CD4-positive, alpha-beta memory T cell (primary cell): ENCODE results near the gene GH2. TPM values are rescaled to one million over a fixed set of nuclear protein-coding genes. Genes with fewer than 3 reads are reported as not detected.
A peak's percentile ranks its signal among the peaks of the same experiment; 100 is the strongest.
"Not testable (repeated sequence)": the region's sequence is repeated elsewhere in the genome, so short reads cannot be mapped to it uniquely, and the experiment has no call there.

ENCODE experiments used
- CTCF ChIA-PET: fragments of 350-600 bp; sonication (Branson Sonifier 250); formaldehyde crosslinking; loops from one replicate; lab custom pipeline; 2021; ENCODE audit warnings: inconsistent platforms; ENCODE audit not compliant: partially characterized antibody; lab: Charles Lee
- POLR2A ChIA-PET: fragments of 350-600 bp; sonication (Branson Sonifier 250); formaldehyde crosslinking; loops from one replicate; lab custom pipeline; 2021; ENCODE audit not compliant: partially characterized antibody; lab: Charles Lee
- DNase-seq, 5 donors: peaks; one replicate each; pipeline versions ENCODE4 v3.0.0 to v3.0.0-alpha.2; 2020 to 2022; ENCODE audit warnings: mixed read lengths in 1 of 5
- H3K27ac ChIP-seq: one replicate; pipeline ENCODE4 v1.7.0; 2013; ENCODE audit warnings: low read depth, low read length
- H3K27me3 ChIP-seq: 2 replicates; pipeline ENCODE4 v1.7.0; 2013; ENCODE audit warnings: mild to moderate bottlenecking, low read length, moderate library complexity; ENCODE audit not compliant: insufficient read depth
- H3K36me3 ChIP-seq: 2 replicates; pipeline ENCODE4 v1.7.0; 2013; ENCODE audit warnings: mild to moderate bottlenecking, low read length, moderate library complexity; ENCODE audit not compliant: insufficient read depth
- H3K4me1 ChIP-seq: 2 replicates; pipeline ENCODE4 v1.7.0; 2013; ENCODE audit warnings: mild to moderate bottlenecking, low read length, moderate library complexity; ENCODE audit not compliant: insufficient read depth
- H3K4me3 ChIP-seq, 2 donors: one replicate each; pipeline ENCODE4 v1.7.0; 2013; ENCODE audit warnings: low read length in 2 of 2, mild to moderate bottlenecking in 1 of 2
- H3K9me3 ChIP-seq, 2 donors: one replicate each; pipeline ENCODE4 v1.7.0; 2013; ENCODE audit warnings: low read length in 2 of 2, control low read depth in 1 of 2; ENCODE audit not compliant: control insufficient read depth in 1 of 2
- H3K27ac Mint-ChIP-seq, 7 donors: one replicate each; pipeline ENCODE4 v1.8.0; 2020 to 2021; ENCODE audit warnings: mixed read lengths in 7 of 7, mild to moderate bottlenecking in 6 of 7, inconsistent platforms in 3 of 7, moderate library complexity in 3 of 7
- H3K27me3 Mint-ChIP-seq, 2 donors: one replicate each; pipeline ENCODE4 v1.8.0; 2020 to 2021; ENCODE audit warnings: mixed read lengths in 2 of 2
- H3K36me3 Mint-ChIP-seq, 2 donors: one replicate each; pipeline ENCODE4 v1.8.0; 2020 to 2021; ENCODE audit warnings: mixed read lengths in 2 of 2, inconsistent platforms in 1 of 2, mild to moderate bottlenecking in 1 of 2
- H3K4me1 Mint-ChIP-seq, 4 donors: one replicate each; pipeline ENCODE4 v1.8.0; 2020 to 2021; ENCODE audit warnings: mixed read lengths in 4 of 4, mild to moderate bottlenecking in 1 of 4
- H3K4me3 Mint-ChIP-seq, 8 donors: one replicate each; pipeline ENCODE4 v1.8.0; 2020 to 2021; ENCODE audit warnings: mixed read lengths in 8 of 8, mild to moderate bottlenecking in 7 of 8, moderate library complexity in 6 of 8, inconsistent platforms in 3 of 8
- H3K9me3 Mint-ChIP-seq, 8 donors: one replicate each; pipeline ENCODE4 v1.8.0; 2020 to 2021; ENCODE audit warnings: mixed read lengths in 8 of 8, mild to moderate bottlenecking in 5 of 8, inconsistent platforms in 3 of 8, moderate library complexity in 1 of 8
- intact Hi-C: fragments of 100-400 bp; cut with micrococcal nuclease; formaldehyde crosslinking; loops from one replicate; pipeline ENCODE4 v1.15.1; 2023
- polyA plus RNA-seq, 2 donors: library from polyadenylated mRNA; unstranded; fragments of 300-500 nt; fragmentation: Illumina TruSeq; gene quantifications; one replicate each; pipeline ENCODE4 v1.2.3, GENCODE V29; 2021
- total RNA-seq, 2 experiments: library from RNA; stranded (reverse); gene quantifications; one replicate each; pipeline ENCODE4 v1.2.3, GENCODE V29; 2021

The GH2 gene
- total and polyA plus RNA-seq, 4 experiments from 2014 or later: not detected

DNA sequence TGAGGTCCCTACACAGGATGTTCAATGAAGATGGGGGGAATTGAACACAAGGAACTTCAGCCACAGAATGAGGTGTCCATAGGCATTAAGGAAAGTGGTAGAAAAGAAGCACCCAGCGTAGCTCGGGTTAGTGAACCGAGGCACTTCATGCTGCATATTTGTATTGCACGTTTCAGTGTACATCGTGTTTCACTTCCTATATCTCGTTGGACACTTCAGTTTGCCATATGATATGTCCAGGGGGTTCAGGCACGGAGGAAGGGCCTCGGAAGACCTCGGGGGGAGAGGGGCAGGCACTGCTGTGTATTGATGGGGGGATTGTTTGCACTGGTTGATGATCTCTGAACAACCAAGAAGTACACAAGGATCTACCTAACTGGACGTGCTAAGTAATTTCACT is 34.0 kb upstream of the GH2 start:
- H3K27me3 Mint-ChIP-seq, H3K4me3 Mint-ChIP-seq, H3K36me3 ChIP-seq, H3K4me3 ChIP-seq, H3K27me3 ChIP-seq, H3K9me3 ChIP-seq, H3K4me1 Mint-ChIP-seq, H3K4me1 ChIP-seq, H3K27ac Mint-ChIP-seq, POLR2A ChIA-PET, H3K36me3 Mint-ChIP-seq, DNase-seq, H3K27ac ChIP-seq, H3K9me3 Mint-ChIP-seq: not testable (repeated sequence)
- intact Hi-C loops: loop anchor here (5.0 kb wide), 1 partner anchor 367 kb away; no protein-coding TSS in a partner anchor
- CTCF ChIA-PET: interaction anchor here (1.4 to 14.7 kb wide), 6 partner anchors 17 to 216 kb away, joined by 4 to 351 read pairs (median 64); partner anchors contain the start of genes ERN1 and ICAM2

GRCh38 chr17:63914471-63914870 is 32.7 kb upstream of the GH2 start:
- no peaks in the 10 kb centered on the region for H3K9me3 ChIP-seq
- H3K4me3 ChIP-seq: no peak overlapping the region
- Mint-ChIP-seq H3K4me1 (peaks cover 5 to 7% (median 6%) of the 10 kb centered on the region in 4 donors), H3K9me3 (no peaks in the 10 kb centered on the region), H3K36me3 (no peaks in the 10 kb centered on the region), H3K27me3 (peaks cover 0 to 2% of the 10 kb centered on the region in 2 donors), H3K4me3 (no peak overlapping the region), H3K27ac (peak overlapping the region in 1 of 7 donors; percentile 60)
- H3K4me1 ChIP-seq: peaks cover 6% of the 10 kb centered on the region
- no peaks in the 10 kb centered on the region for H3K27me3 ChIP-seq
- CTCF ChIA-PET: interaction anchor here (1.9 to 14.7 kb wide), 3 partner anchors 32 to 220 kb away, joined by 8 to 351 read pairs (median 61); partner anchors contain the start of gene ICAM2
- intact Hi-C loops: no loop called here
- no peak for DNase-seq
- no peaks in the 10 kb centered on the region for H3K36me3 ChIP-seq
- POLR2A ChIA-PET: no interaction called here
- no peak overlapping the region for H3K27ac ChIP-seq

DNA sequence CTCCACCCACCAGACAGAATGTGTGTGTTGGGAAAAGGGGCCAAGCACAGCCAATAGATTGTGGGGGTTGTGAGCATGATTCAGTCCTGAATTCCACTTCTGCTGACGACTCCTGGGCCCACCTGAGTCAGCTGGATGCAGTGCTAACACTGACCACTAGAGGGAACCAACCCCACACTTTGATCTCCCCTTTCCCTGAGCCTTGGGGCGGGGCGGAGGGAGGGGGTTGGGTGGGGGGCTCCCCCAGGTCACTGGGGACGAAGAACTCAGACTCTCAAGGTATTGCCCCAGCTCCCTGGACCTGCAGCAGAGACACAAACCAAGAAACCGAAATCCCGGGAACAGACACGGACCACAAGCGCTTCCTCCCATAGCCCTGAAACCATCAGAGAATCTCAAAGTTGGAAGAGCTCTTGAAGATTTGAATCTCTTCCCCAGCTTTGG is 29.9 kb upstream of the GH2 start:
- Mint-ChIP-seq H3K27ac (peak overlapping the region in 1 of 7 donors; percentile 87), H3K4me3 (no peak overlapping the region), H3K9me3 (no peaks in the 10 kb centered on the region), H3K4me1 (peaks cover 0 to 2% (median 0%) of the 10 kb centered on the region in 4 donors), H3K27me3 (peaks cover 0 to 2% of the 10 kb centered on the region in 2 donors), H3K36me3 (no peaks in the 10 kb centered on the region)
- DNase-seq: peak; percentile 48 to 63 (median 52)
- intact Hi-C loops: loop anchor here (1.0 kb wide), 1 partner anchor 114 kb away; no protein-coding TSS in a partner anchor
- Histone ChIP-seq H3K27me3 (no peaks in the 10 kb centered on the region), H3K4me1 (no peaks in the 10 kb centered on the region), H3K4me3 (no peak overlapping the region), H3K36me3 (no peaks in the 10 kb centered on the region), H3K9me3 (no peaks in the 10 kb centered on the region), H3K27ac (no peak overlapping the region)
- CTCF ChIA-PET: interaction anchor here (0.9 to 14.7 kb wide), 24 partner anchors 8 to 236 kb away, joined by 3 to 351 read pairs (median 4); partner anchors contain the start of gene ICAM2
- POLR2A ChIA-PET: interaction anchor here (1.0 to 2.2 kb wide), 3 partner anchors 114 to 234 kb away, joined by 3 to 6 read pairs (median 6); no protein-coding TSS in a partner anchor

DNA sequence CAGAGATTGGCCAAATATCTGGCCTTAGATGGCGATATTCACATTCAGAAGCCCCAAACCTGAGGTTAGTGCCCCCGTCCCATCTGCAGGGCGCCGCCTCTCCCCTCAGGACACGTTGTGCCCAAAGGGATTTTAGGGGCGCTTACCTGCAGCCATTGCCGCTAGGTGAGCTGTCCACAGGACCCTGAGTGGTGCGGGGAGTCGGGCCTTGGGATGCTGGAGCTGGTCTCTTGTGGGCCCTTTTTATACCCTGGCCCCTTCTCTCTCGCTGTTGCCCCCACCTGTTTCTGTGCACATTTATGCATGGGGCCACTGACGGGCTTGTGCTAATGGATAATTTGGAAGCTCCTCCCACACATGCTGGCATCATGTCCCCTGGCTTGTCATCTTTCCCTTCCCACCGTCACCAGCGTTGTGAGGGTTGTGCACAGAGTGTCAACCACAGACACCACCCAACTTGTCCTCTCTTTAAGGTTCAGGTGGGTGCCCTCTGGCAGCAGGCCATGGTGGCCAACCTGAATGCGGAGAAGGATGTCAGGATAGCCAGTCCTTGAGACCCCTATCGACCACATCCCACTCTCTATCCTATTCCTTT is 29.4 kb upstream of the GH2 start, which contains the start of gene CSHL1:
Gene CSHL1, minus strand, starts transcription at position 218 of the 595 bp plus-strand sequence. Its CDS starts 62 bp downstream, at position 156.
- intact Hi-C loops: loop anchor here (1.0 kb wide), 1 partner anchor 114 kb away; no protein-coding TSS in a partner anchor
- Histone ChIP-seq H3K36me3 (no peaks in the 10 kb centered on the region), H3K4me3 (no peak within 1 kb of the TSS), H3K27me3 (no peaks in the 10 kb centered on the region), H3K27ac (no peak within 1 kb of the TSS), H3K4me1 (no peaks in the 10 kb centered on the region), H3K9me3 (no peaks in the 10 kb centered on the region)
- Mint-ChIP-seq H3K4me1 (peaks cover 0 to 2% (median 0%) of the 10 kb centered on the region in 4 donors), H3K36me3 (no peaks in the 10 kb centered on the region), H3K27ac (peak within 1 kb of the TSS in 1 of 7 donors; percentile 87), H3K27me3 (peaks cover 0 to 2% of the 10 kb centered on the region in 2 donors), H3K4me3 (no peak within 1 kb of the TSS), H3K9me3 (no peaks in the 10 kb centered on the region)
- ChIA-PET POLR2A (interaction anchor here (1.0 to 2.2 kb wide), 3 partner anchors 115 to 235 kb away, joined by 3 to 6 read pairs (median 6); no protein-coding TSS in a partner anchor), CTCF (interaction anchor here (0.7 to 14.7 kb wide), 24 partner anchors 8 to 237 kb away, joined by 3 to 351 read pairs (median 4); partner anchors contain the start of gene ICAM2)
- no peak for DNase-seq

DNA sequence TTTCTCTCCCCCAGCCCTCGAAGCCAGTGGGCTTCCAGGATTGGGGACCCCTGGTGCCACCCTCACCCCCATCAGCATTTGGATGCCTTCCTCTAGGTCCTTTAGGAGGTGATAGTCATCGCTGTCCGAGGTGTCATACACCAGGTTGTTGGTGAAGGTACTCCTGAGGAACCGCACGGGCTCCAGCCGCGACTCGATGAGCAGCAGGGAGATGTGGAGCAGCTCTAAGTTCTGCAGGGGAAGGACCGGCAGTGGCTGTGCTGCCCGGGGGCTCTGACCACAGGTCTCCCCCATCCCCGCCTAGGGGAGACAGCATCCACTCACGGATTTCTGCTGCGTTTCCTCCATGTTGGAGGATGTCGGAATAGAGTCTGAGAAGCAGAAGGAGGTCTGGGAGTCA is 28.4 kb upstream of the GH2 start:
- H3K4me1 ChIP-seq: no peaks in the 10 kb centered on the region
- DNase-seq: no peak
- no peaks in the 10 kb centered on the region for H3K36me3 ChIP-seq
- intact Hi-C loops: no loop called here
- H3K4me3 ChIP-seq: no peak overlapping the region
- H3K27me3 ChIP-seq: no peaks in the 10 kb centered on the region
- Mint-ChIP-seq H3K36me3 (no peaks in the 10 kb centered on the region), H3K27me3 (no peaks in the 10 kb centered on the region), H3K4me1 (peaks cover 0 to 2% (median 0%) of the 10 kb centered on the region in 4 donors), H3K4me3 (no peak overlapping the region), H3K9me3 (no peaks in the 10 kb centered on the region), H3K27ac (no peak overlapping the region)
- CTCF ChIA-PET: interaction anchor here (0.6 to 14.7 kb wide), 12 partner anchors 14 to 224 kb away, joined by 3 to 351 read pairs (median 6); partner anchors contain the start of genes CD79B and ICAM2
- H3K9me3 ChIP-seq: no peaks in the 10 kb centered on the region
- POLR2A ChIA-PET: no interaction called here
- no peak overlapping the region for H3K27ac ChIP-seq

DNA sequence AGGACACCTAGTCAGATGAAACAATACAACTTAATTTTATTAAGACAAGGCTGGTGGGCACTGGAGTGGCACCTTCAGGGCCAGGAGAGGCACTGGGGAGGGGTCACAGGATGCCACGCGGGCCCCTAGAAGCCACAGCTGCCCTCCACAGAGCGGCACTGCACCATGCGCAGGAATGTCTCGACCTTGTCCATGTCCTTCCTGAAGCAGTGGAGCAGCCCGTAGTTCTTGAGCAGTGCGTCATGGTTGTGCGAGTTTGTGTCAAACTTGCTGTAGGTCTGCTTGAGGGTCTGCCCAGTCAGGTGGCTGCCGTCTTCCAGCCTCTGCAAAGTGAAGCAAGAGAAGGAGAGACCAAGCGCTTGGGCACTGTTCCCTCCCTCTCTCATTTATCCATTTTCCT is 27.8 kb upstream of the GH2 start:
- POLR2A ChIA-PET: interaction anchor here (0.7 kb wide), 1 partner anchor 84 kb away, joined by 3 read pairs; no protein-coding TSS in a partner anchor

GRCh38 chr17:63907161-63907778 is 25.5 kb upstream of the GH2 start:
- H3K9me3 ChIP-seq, H3K36me3 ChIP-seq, H3K27ac Mint-ChIP-seq, H3K4me3 ChIP-seq, H3K27me3 ChIP-seq, H3K36me3 Mint-ChIP-seq, H3K4me1 Mint-ChIP-seq, H3K4me3 Mint-ChIP-seq, intact Hi-C loops, DNase-seq, H3K9me3 Mint-ChIP-seq, POLR2A ChIA-PET, H3K27me3 Mint-ChIP-seq, H3K4me1 ChIP-seq, H3K27ac ChIP-seq: not testable (repeated sequence)
- CTCF ChIA-PET: interaction anchor here (1.2 to 1.6 kb wide), 6 partner anchors 12 to 227 kb away, joined by 3 to 7 read pairs (median 4); no protein-coding TSS in a partner anchor

More for the DNA sequence above, 27.8 kb upstream of the GH2 start:
- H3K27ac Mint-ChIP-seq, H3K4me3 Mint-ChIP-seq, H3K4me1 Mint-ChIP-seq, H3K4me1 ChIP-seq, DNase-seq, H3K36me3 ChIP-seq, intact Hi-C loops, H3K36me3 Mint-ChIP-seq, H3K27me3 ChIP-seq, H3K9me3 Mint-ChIP-seq, H3K9me3 ChIP-seq, H3K4me3 ChIP-seq, H3K27me3 Mint-ChIP-seq, H3K27ac ChIP-seq: not testable (repeated sequence)
- CTCF ChIA-PET: interaction anchor here (2.7 to 14.7 kb wide), 2 partner anchors 81 to 115 kb away, joined by 10 to 351 read pairs; partner anchors contain the start of gene ICAM2
